NT2/D1 (cell line): ENCODE data around the gene MEGF6.

ENCODE experiments used
- SUZ12 ChIP-seq: IDR thresholded peaks from 2 replicates; pipeline ENCODE4 v1.6.1; 2011; ENCODE audit not compliant: insufficient read length, insufficient read depth; ENCODE audit errors: extremely low read depth
- YY1 ChIP-seq: IDR thresholded peaks from 2 replicates; pipeline ENCODE4 v1.6.1; 2011; ENCODE audit not compliant: insufficient read length, insufficient read depth
- ZNF274 ChIP-seq: IDR thresholded peaks from 2 replicates; pipeline ENCODE4 v1.6.1; 2011; ENCODE audit warnings: mild to moderate bottlenecking, low read depth, low read length

DNA sequence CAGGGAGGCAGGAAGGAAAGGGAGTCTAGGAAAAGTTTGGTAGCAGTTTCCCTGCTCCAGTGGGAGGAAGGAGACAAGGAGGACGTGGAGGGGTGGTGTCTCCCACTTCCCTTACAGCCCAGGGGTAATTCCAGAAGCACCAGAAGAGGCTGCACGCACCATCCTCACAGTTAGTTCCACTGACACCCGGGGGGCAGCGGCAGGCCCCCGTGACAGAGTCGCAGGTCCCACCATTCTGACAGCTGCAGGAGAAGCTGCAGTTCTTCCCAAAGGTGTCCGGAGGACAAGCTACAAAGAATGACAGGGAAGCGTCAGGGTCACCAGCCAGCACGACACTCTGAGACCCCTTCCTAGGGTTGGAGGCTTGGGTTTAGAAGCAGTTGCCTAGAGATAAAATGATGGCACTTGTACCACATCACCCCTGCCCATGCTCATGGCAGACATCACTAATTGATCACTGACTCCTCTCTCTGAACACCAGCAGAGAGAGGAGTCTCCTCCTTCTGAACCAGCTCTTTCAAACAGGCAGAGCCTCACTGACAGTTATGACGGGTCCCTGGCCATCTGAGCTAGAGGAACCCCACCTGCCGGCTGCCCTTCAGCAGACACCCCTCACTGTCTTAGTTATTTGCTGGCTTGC is 103.6 kb downstream of the MEGF6 start:
- TF ChIP-seq SUZ12 (no peak), YY1 (no peak), ZNF274 (no peak)
